Breast epithelium (tissue), 3 donors: ENCODE data around the gene TPST1.

Source experiments
- POLR2AphosphoS5 ChIP-seq, 3 donors: sonication (generic); formaldehyde crosslinking; IDR thresholded peaks; one replicate each; pipeline ENCODE4 v1.6.1; 2017; ENCODE audit warnings: antibody characterized with exemption in 3 of 3
- TF ChIP-seq, protein P1 (sequence below), 3 donors: fragments of 450-650 bp; IDR thresholded peaks; one replicate each; pipeline ENCODE4 v1.5.1; 2016 to 2017; ENCODE audit warnings: antibody characterized with exemption in 3 of 3, mild to moderate bottlenecking in 3 of 3, moderate library complexity in 3 of 3

DNA sequence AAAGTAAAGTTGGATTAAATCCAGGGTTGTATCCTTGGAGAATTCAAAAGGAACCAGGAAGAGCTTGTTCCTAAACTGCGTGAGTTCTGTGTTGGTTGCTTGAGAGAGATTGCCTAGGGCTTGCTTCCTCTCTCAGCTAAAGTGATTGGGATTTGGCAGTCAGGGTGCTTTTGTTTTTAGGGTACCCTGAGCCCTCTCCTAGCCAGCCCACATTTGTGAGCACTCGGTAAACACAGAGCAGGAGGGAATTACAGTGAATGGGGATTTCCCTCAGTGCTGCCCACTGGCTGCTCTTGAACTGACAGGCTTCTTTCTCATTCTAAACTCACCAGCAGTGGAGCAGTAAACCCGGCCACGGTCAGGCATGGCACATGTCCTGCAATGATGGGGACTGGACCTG lies 146.9 kb downstream of the TPST1 start:
- TF ChIP-seq, protein P1, sequence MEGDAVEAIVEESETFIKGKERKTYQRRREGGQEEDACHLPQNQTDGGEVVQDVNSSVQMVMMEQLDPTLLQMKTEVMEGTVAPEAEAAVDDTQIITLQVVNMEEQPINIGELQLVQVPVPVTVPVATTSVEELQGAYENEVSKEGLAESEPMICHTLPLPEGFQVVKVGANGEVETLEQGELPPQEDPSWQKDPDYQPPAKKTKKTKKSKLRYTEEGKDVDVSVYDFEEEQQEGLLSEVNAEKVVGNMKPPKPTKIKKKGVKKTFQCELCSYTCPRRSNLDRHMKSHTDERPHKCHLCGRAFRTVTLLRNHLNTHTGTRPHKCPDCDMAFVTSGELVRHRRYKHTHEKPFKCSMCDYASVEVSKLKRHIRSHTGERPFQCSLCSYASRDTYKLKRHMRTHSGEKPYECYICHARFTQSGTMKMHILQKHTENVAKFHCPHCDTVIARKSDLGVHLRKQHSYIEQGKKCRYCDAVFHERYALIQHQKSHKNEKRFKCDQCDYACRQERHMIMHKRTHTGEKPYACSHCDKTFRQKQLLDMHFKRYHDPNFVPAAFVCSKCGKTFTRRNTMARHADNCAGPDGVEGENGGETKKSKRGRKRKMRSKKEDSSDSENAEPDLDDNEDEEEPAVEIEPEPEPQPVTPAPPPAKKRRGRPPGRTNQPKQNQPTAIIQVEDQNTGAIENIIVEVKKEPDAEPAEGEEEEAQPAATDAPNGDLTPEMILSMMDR (IDR thresholded peaks at IDR 0.05), result no peak
- TF ChIP-seq POLR2AphosphoS5 (IDR thresholded peaks at IDR 0.05), result no peak
